Liver (tissue), 9 donors: ENCODE data around the gene OR1K1. TPM values are rescaled to one million over a fixed set of nuclear protein-coding genes. Genes with fewer than 3 reads are reported as not detected.

Source experiments
- DNase-seq: peaks from one replicate; pipeline ENCODE4 v3.0.0-alpha.2; 2017; ENCODE audit warnings: low spot score
- H3K27ac ChIP-seq, 2 donors: one replicate each; pipeline ENCODE4 v1.7.0; 2013; ENCODE audit warnings: inconsistent platforms in 2 of 2, low read length in 2 of 2, control low read depth in 1 of 2, low read depth in 1 of 2, mild to moderate bottlenecking in 1 of 2
- H3K27me3 ChIP-seq, 4 donors: one replicate each; pipeline versions ENCODE4 v1.6.1 to v1.7.0; 2013; ENCODE audit warnings: low read length in 3 of 4, inconsistent platforms in 1 of 4, mild to moderate bottlenecking in 1 of 4, moderate library complexity in 1 of 4; ENCODE audit not compliant: control insufficient read depth in 4 of 4, insufficient read depth in 4 of 4
- H3K36me3 ChIP-seq, 4 donors: one replicate each; pipeline versions ENCODE4 v1.6.1 to v1.7.0; 2013; ENCODE audit warnings: low read length in 3 of 4, mild to moderate bottlenecking in 3 of 4, low read depth in 1 of 4, moderate library complexity in 1 of 4; ENCODE audit not compliant: control insufficient read depth in 4 of 4, insufficient read depth in 3 of 4
- H3K4me1 ChIP-seq, 4 donors: one replicate each; pipeline versions ENCODE4 v1.6.1 to v1.7.0; 2013; ENCODE audit warnings: low read length in 3 of 4, mild to moderate bottlenecking in 3 of 4, moderate library complexity in 1 of 4; ENCODE audit not compliant: control insufficient read depth in 4 of 4, insufficient read depth in 4 of 4
- H3K4me3 ChIP-seq, 3 donors: one replicate each; pipeline versions ENCODE4 v1.6.1 to v1.7.0; 2013; ENCODE audit warnings: low read length in 3 of 3, control low read depth in 1 of 3, low read depth in 1 of 3, mild to moderate bottlenecking in 1 of 3
- H3K9ac ChIP-seq, 2 donors: one replicate each; pipeline ENCODE4 v1.7.0; 2013; ENCODE audit warnings: low read length in 2 of 2, mild to moderate bottlenecking in 2 of 2, moderate library complexity in 2 of 2, control low read depth in 1 of 2, low read depth in 1 of 2
- H3K9me3 ChIP-seq, 4 donors: one replicate each; pipeline versions ENCODE4 v1.6.1 to v1.7.0; 2013; ENCODE audit warnings: low read length in 3 of 4; ENCODE audit not compliant: control insufficient read depth in 4 of 4
- EGR1 ChIP-seq, 2 donors: IDR thresholded peaks; 2 replicates each; pipeline ENCODE4 v1.6.1; 2016 to 2018; ENCODE audit warnings: antibody characterized with exemption in 2 of 2, low read depth in 2 of 2
- FOXA1 ChIP-seq: IDR thresholded peaks from 2 replicates; pipeline ENCODE4 v1.6.1; 2016; ENCODE audit warnings: antibody characterized with exemption
- FOXA2 ChIP-seq: IDR thresholded peaks from 2 replicates; pipeline ENCODE4 v1.6.1; 2016; ENCODE audit warnings: antibody characterized with exemption
- GABPA ChIP-seq, 2 donors: IDR thresholded peaks in 1 of 2; conservative IDR thresholded peaks in 1 of 2; 2 replicates each; pipeline ENCODE4 v1.6.1; 2016; ENCODE audit warnings: antibody characterized with exemption in 2 of 2, mild to moderate bottlenecking in 1 of 2, moderate library complexity in 1 of 2
- HNF4A ChIP-seq, 2 donors: conservative IDR thresholded peaks; 2 replicates each; pipeline ENCODE4 v1.6.1; 2016; ENCODE audit warnings: antibody characterized with exemption in 2 of 2, mild to moderate bottlenecking in 2 of 2
- HNF4G ChIP-seq: IDR thresholded peaks from 2 replicates; pipeline ENCODE4 v1.6.1; 2016; ENCODE audit warnings: antibody characterized with exemption
- JUND ChIP-seq, 2 donors: IDR thresholded peaks; 2 replicates each; pipeline ENCODE4 v1.6.1; 2016; ENCODE audit warnings: antibody characterized with exemption in 2 of 2
- NR2F2 ChIP-seq: IDR thresholded peaks from 2 replicates; pipeline ENCODE4 v1.6.1; 2016; ENCODE audit warnings: antibody characterized with exemption
- RAD21 ChIP-seq, 2 donors: IDR thresholded peaks; 2 replicates each; pipeline ENCODE4 v1.6.1; 2016; ENCODE audit warnings: antibody characterized with exemption in 2 of 2, mild to moderate bottlenecking in 2 of 2
- RXRA ChIP-seq, 2 donors: IDR thresholded peaks; 2 replicates each; pipeline ENCODE4 v1.6.1; 2017 to 2018; ENCODE audit warnings: antibody characterized with exemption in 2 of 2, mild to moderate bottlenecking in 1 of 2
- SP1 ChIP-seq: IDR thresholded peaks from 2 replicates; pipeline ENCODE4 v1.6.1; 2018; ENCODE audit warnings: antibody characterized with exemption, mild to moderate bottlenecking
- YY1 ChIP-seq: IDR thresholded peaks from 2 replicates; pipeline ENCODE4 v1.6.1; 2016; ENCODE audit warnings: antibody characterized with exemption, mild to moderate bottlenecking
- WGBS: extraction: QIAGEN DNeasy Blood & Tissue Kit; methylation state at CpG from one replicate; pipeline ENCODE4 v1.1.7; 2013; 5-methylcytosine and 5-hydroxymethylcytosine counted together
- polyA plus RNA-seq, 2 donors: library from polyadenylated mRNA; stranded (reverse) in 1 of 2; unstranded in 1 of 2; fragments of 200-250 nt in 1 of 2; fragments of >200 nt in 1 of 2; fragmentation: Nextera tagmentation in 1 of 2; extraction: Ambion mirVana in 1 of 2; gene quantifications; one replicate each; pipeline versions ENCODE4 v1.2.1 to v1.2.3, GENCODE V29; 2013 to 2015
- total RNA-seq, 2 donors: library from RNA; depleted of rRNA; stranded (reverse); fragments of >200 nt; gene quantifications; one replicate each; pipeline ENCODE4 v1.2.3, GENCODE V29; 2014
- TF ChIP-seq, protein P1 (sequence below): IDR thresholded peaks from 2 replicates; pipeline ENCODE4 v1.6.1; 2016; ENCODE audit warnings: antibody characterized with exemption
- TF ChIP-seq, protein P2 (sequence below): IDR thresholded peaks from 2 replicates; pipeline ENCODE4 v1.6.1; 2016; ENCODE audit warnings: antibody characterized with exemption, mild to moderate bottlenecking
- TF ChIP-seq, protein P3 (sequence below): IDR thresholded peaks from 2 replicates; pipeline ENCODE4 v1.6.1; 2016; ENCODE audit warnings: antibody characterized with exemption
- TF ChIP-seq, protein P4 (sequence below): IDR thresholded peaks from 2 replicates; pipeline ENCODE4 v1.6.1; 2016; ENCODE audit warnings: antibody characterized with exemption
- TF ChIP-seq, protein P5 (sequence below): fragments of 150-350 bp; IDR thresholded peaks from 2 replicates; pipeline ENCODE4 v1.5.1; 2017; ENCODE audit warnings: improper control_type of control experiment, low read depth, low read length; ENCODE audit not compliant: missing input control
- donor health status: healthy.
- donor health status: healthy.
- donor health status: healthy.
- donor health status: healthy.
- donor health status: healthy.

The OR1K1 gene
- total and polyA plus RNA-seq, 4 donors, result not detected

DNA sequence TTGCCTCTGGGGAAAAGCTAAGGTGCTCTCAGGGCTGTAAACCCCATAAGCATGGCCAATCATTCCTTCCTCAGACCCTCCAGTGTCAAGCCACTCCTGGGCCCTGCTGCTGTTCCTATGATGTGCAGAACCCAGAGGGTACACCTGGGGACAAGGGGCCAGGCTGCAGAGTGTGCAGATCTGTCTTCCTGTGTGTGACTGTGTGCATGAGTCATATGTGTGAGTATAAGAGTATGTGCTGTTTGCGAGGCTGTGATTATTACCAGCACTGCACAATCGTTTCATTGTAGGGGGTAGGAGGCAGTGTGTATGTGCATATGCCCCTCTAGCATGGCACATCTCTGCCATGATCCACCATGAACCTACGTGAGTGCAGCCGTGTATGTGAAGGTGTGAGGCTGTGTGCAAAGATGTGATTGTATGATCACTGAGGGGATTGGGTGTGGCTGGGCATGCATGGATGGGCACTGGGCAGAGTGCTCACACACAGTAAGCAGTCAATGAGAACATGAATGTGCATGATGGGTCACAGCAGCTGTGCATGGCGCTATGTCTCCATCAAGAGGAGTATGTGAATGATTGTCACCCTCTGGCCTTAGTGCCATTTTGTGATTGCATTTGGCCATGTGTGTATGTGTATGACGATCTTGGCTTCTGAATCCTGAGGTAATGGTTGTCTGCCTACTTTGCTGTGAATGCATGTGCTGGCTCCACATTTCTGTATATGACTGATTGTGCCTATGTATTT is 2.4 kb upstream of the OR1K1 start:
- Histone ChIP-seq H3K36me3 (no peaks in the 10 kb centered on the region), H3K4me3 (no peak overlapping the region), H3K27ac (no peak overlapping the region), H3K4me1 (no peaks in the 10 kb centered on the region), H3K9ac (no peak overlapping the region), H3K9me3 (no peaks in the 10 kb centered on the region), H3K27me3 (no peaks in the 10 kb centered on the region)
- no peak for TF ChIP-seq EGR1 (IDR thresholded peaks at IDR 0.05; ENCODE audit: low read depth in 2 of 2)
- no peak for TF ChIP-seq RXRA (IDR thresholded peaks at IDR 0.05)
- TF ChIP-seq, protein P1, sequence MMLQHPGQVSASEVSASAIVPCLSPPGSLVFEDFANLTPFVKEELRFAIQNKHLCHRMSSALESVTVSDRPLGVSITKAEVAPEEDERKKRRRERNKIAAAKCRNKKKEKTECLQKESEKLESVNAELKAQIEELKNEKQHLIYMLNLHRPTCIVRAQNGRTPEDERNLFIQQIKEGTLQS, result no peak
- TF ChIP-seq, protein P2, sequence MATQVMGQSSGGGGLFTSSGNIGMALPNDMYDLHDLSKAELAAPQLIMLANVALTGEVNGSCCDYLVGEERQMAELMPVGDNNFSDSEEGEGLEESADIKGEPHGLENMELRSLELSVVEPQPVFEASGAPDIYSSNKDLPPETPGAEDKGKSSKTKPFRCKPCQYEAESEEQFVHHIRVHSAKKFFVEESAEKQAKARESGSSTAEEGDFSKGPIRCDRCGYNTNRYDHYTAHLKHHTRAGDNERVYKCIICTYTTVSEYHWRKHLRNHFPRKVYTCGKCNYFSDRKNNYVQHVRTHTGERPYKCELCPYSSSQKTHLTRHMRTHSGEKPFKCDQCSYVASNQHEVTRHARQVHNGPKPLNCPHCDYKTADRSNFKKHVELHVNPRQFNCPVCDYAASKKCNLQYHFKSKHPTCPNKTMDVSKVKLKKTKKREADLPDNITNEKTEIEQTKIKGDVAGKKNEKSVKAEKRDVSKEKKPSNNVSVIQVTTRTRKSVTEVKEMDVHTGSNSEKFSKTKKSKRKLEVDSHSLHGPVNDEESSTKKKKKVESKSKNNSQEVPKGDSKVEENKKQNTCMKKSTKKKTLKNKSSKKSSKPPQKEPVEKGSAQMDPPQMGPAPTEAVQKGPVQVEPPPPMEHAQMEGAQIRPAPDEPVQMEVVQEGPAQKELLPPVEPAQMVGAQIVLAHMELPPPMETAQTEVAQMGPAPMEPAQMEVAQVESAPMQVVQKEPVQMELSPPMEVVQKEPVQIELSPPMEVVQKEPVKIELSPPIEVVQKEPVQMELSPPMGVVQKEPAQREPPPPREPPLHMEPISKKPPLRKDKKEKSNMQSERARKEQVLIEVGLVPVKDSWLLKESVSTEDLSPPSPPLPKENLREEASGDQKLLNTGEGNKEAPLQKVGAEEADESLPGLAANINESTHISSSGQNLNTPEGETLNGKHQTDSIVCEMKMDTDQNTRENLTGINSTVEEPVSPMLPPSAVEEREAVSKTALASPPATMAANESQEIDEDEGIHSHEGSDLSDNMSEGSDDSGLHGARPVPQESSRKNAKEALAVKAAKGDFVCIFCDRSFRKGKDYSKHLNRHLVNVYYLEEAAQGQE, result no peak
- TF ChIP-seq, protein P3, sequence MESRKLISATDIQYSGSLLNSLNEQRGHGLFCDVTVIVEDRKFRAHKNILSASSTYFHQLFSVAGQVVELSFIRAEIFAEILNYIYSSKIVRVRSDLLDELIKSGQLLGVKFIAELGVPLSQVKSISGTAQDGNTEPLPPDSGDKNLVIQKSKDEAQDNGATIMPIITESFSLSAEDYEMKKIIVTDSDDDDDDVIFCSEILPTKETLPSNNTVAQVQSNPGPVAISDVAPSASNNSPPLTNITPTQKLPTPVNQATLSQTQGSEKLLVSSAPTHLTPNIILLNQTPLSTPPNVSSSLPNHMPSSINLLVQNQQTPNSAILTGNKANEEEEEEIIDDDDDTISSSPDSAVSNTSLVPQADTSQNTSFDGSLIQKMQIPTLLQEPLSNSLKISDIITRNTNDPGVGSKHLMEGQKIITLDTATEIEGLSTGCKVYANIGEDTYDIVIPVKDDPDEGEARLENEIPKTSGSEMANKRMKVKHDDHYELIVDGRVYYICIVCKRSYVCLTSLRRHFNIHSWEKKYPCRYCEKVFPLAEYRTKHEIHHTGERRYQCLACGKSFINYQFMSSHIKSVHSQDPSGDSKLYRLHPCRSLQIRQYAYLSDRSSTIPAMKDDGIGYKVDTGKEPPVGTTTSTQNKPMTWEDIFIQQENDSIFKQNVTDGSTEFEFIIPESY, result no peak
- no peak for TF ChIP-seq SP1
- no peak for TF ChIP-seq JUND (IDR thresholded peaks at IDR 0.05)
- no peak for TF ChIP-seq NR2F2
- TF ChIP-seq YY1, result no peak
- TF ChIP-seq RAD21 (IDR thresholded peaks at IDR 0.05), result no peak
- TF ChIP-seq FOXA2, result no peak
- no peak for TF ChIP-seq HNF4G
- TF ChIP-seq HNF4A (conservative IDR thresholded peaks at IDR 0.05), result no peak
- TF ChIP-seq, protein P4, sequence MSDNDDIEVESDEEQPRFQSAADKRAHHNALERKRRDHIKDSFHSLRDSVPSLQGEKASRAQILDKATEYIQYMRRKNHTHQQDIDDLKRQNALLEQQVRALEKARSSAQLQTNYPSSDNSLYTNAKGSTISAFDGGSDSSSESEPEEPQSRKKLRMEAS, result no peak
- no peak for TF ChIP-seq GABPA (IDR thresholded peaks at IDR 0.05 in 1 of 2, conservative IDR thresholded peaks at IDR 0.05 in 1 of 2)
- TF ChIP-seq, protein P5, sequence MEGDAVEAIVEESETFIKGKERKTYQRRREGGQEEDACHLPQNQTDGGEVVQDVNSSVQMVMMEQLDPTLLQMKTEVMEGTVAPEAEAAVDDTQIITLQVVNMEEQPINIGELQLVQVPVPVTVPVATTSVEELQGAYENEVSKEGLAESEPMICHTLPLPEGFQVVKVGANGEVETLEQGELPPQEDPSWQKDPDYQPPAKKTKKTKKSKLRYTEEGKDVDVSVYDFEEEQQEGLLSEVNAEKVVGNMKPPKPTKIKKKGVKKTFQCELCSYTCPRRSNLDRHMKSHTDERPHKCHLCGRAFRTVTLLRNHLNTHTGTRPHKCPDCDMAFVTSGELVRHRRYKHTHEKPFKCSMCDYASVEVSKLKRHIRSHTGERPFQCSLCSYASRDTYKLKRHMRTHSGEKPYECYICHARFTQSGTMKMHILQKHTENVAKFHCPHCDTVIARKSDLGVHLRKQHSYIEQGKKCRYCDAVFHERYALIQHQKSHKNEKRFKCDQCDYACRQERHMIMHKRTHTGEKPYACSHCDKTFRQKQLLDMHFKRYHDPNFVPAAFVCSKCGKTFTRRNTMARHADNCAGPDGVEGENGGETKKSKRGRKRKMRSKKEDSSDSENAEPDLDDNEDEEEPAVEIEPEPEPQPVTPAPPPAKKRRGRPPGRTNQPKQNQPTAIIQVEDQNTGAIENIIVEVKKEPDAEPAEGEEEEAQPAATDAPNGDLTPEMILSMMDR, result no peak
- TF ChIP-seq FOXA1, result no peak
- no peak for DNase-seq
- 86% methylated on average over 6 of the region's 6 CpGs for WGBS
